HL-60 (cell line): ENCODE data around the gene PRRT2.
A peak's percentile ranks its signal among the peaks of the same experiment; 100 is the strongest.

ENCODE experiments used
- DNase-seq, 2 experiments: peaks; one replicate each; pipeline ENCODE4 v3.0.0-alpha.2; 2010 to 2020; ENCODE audit warnings: low read depth in 1 of 2, low spot score in 1 of 2
- H3K27ac ChIP-seq: fragments of 250-450 bp; sonication (Bioruptor Pico); replicated peaks from 2 replicates; pipeline ENCODE4 v1.5.1; 2020; ENCODE audit warnings: mild to moderate bottlenecking, moderate library complexity
- H3K27me3 ChIP-seq: fragments of 250-450 bp; sonication (Bioruptor Pico); 2 replicates; pipeline ENCODE4 v1.5.1; 2021; ENCODE audit warnings: mild to moderate bottlenecking, moderate library complexity; ENCODE audit not compliant: insufficient read depth, poor library complexity, severe bottlenecking
- H3K4me3 ChIP-seq: replicated peaks from 2 replicates; pipeline ENCODE4 v1.5.1; 2011; ENCODE audit warnings: mild to moderate bottlenecking, control low read depth, low read length; ENCODE audit not compliant: insufficient read depth
- CTCF ChIP-seq: IDR thresholded peaks from one replicate; pipeline ENCODE4 v1.5.1; 2011; ENCODE audit warnings: low read length, control low read depth, inconsistent platforms; ENCODE audit not compliant: insufficient read depth
- GABPA ChIP-seq: IDR thresholded peaks from 2 replicates; pipeline ENCODE4 v1.6.1; 2012; ENCODE audit warnings: low read depth
- POLR2AphosphoS5 ChIP-seq: IDR thresholded peaks from 2 replicates; pipeline ENCODE4 v1.6.1; 2012; ENCODE audit warnings: low read depth
- REST ChIP-seq: IDR thresholded peaks from 2 replicates; pipeline ENCODE4 v1.6.1; 2012; ENCODE audit warnings: low read depth; ENCODE audit not compliant: insufficient replicate concordance
- SPI1 ChIP-seq: IDR thresholded peaks from 2 replicates; pipeline ENCODE4 v1.6.1; 2012; ENCODE audit warnings: low read depth, mild to moderate bottlenecking, borderline replicate concordance

Gene PRRT2

DNA sequence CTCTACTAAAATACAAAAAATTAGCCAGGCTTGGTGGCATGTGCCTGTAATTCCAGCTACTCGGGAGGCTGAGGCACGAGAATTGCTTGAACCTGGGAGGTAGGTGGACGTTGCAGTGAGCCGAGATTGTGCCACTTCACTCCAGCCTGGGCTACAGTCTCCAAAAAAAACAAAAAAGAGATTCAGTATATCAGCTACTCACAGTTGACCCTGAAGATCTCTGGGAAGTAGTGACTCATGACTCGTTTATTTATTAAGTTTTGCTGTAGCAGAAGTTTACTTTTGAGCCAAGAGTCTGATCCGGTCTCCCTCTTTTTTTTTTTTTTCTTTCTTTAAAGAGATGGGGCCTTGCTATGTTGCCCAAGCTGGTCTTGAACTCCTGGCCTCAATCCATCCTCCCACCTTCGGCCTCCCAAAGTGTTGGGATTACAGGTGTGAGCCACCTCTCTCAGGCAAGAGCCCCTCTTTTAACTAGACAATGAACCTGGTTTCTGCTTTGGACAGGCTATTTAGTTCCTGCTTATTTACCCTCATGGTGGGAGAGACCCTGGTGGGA lies 12.7 kb downstream of the PRRT2 start:
- H3K27me3 ChIP-seq, result no peaks in the 10 kb centered on the region
- no peak overlapping the region for H3K27ac ChIP-seq
- no peak overlapping the region for H3K4me3 ChIP-seq
- TF ChIP-seq POLR2AphosphoS5 (0 out of 2 replicates have a peak, but pooled peaks have one; percentile 16), SPI1 (no peak)
- DNase-seq, result no peak

DNA sequence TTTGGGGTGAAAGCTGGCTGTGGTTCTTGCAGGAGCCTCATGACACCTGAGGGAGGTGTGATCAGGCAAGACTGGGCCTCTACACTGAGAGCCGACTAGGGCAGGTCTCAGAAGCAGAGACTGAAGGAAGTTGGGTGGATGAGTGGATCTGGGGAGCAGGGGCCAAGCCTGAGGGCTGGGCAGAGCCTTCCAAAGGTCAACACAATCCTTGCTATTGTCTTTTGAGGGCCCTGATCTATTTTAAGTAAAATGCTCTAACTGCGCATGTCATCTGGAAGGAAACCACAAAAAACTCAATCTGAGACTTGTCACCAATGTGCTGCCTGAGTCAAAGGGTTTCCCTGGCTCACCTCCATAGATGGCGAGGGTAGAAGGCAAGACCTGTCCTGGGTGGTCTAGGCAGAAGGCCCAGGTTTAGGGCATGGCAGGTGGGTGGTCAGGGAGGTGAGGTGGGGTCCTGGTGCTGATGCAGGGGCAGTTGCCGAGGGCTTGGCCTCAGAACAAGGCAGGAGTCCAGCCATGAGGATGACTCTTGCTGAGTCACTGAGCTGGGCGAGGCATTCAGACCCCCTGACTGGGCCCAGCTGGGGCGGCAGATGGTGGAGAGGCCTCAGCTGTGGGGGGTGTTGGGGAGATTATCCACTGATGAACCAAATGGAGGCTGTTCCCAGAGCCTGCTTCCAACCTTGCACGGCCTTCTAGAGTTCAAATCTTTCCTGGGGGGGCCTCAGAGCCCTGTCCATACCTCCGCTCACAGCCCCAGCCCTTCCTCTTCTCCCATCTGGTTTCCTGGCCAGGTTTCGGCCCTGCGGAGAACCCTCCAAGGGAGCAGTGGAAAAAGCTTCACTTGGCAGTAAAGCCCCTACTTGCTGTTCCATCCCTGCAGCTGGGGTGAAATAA lies 13.4 kb downstream of the PRRT2 start:
- Histone ChIP-seq H3K4me3 (no peak overlapping the region), H3K27ac (no peak overlapping the region), H3K27me3 (no peaks in the 10 kb centered on the region)
- no peak for DNase-seq
- no peak for TF ChIP-seq SPI1
- no peak; the same call in 1 of the 2 replicates for TF ChIP-seq POLR2AphosphoS5
- TF ChIP-seq CTCF, result no peak
- TF ChIP-seq GABPA, result no peak
- TF ChIP-seq REST, result no peak

- Histone ChIP-seq H3K27me3 (no peaks in the 10 kb centered on the region), H3K4me3 (no peak overlapping the region), H3K27ac (no peak overlapping the region)
- TF ChIP-seq POLR2AphosphoS5, result no peak
- no peak for TF ChIP-seq REST
- no peak for TF ChIP-seq SPI1
- no peak for TF ChIP-seq CTCF
- TF ChIP-seq GABPA, result no peak
- no peak for DNase-seq
Observed at GRCh38 chr16:29826342-29826695, 14.3 kb downstream of the PRRT2 start.

GRCh38 chr16:29830774-29831173 lies 18.8 kb downstream of the PRRT2 start:
- no peak overlapping the region for H3K27ac ChIP-seq
- H3K27me3 ChIP-seq, result no peaks in the 10 kb centered on the region
- H3K4me3 ChIP-seq, result no peak overlapping the region
- TF ChIP-seq GABPA (no peak), REST (no peak)
- no peak for DNase-seq
